ENCODE data around the gene USP11. TPM values are rescaled to one million over a fixed set of nuclear protein-coding genes. Genes with fewer than 3 reads are reported as not detected.

Gene USP11
- total RNA-seq, 4 donors from 2014 or later, result 23.8 to 47.8 (median 28.1) TPM

DNA sequence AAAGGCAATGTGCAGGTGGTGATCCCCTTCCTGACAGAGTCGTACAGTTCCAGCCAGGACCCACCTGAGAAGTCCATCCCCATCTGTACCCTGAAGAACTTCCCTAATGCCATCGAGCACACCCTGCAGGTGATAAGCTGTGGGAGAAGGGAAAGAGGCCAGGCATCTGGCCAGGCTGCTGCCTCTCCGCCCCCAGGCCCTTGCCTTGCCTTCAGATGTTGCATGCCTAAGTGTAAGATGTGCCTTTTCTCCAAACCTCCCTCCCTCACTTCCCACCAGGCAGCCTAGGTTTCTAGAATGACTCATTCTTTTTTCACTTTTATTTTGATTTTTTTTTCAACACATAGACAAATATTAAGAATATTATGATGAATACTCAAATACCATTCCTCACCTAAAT, 26.5 kb upstream of the USP11 start:
- TF ChIP-seq, protein P1, sequence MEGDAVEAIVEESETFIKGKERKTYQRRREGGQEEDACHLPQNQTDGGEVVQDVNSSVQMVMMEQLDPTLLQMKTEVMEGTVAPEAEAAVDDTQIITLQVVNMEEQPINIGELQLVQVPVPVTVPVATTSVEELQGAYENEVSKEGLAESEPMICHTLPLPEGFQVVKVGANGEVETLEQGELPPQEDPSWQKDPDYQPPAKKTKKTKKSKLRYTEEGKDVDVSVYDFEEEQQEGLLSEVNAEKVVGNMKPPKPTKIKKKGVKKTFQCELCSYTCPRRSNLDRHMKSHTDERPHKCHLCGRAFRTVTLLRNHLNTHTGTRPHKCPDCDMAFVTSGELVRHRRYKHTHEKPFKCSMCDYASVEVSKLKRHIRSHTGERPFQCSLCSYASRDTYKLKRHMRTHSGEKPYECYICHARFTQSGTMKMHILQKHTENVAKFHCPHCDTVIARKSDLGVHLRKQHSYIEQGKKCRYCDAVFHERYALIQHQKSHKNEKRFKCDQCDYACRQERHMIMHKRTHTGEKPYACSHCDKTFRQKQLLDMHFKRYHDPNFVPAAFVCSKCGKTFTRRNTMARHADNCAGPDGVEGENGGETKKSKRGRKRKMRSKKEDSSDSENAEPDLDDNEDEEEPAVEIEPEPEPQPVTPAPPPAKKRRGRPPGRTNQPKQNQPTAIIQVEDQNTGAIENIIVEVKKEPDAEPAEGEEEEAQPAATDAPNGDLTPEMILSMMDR (IDR thresholded peaks at IDR 0.05; ENCODE audit: low read depth), result no peak

DNA sequence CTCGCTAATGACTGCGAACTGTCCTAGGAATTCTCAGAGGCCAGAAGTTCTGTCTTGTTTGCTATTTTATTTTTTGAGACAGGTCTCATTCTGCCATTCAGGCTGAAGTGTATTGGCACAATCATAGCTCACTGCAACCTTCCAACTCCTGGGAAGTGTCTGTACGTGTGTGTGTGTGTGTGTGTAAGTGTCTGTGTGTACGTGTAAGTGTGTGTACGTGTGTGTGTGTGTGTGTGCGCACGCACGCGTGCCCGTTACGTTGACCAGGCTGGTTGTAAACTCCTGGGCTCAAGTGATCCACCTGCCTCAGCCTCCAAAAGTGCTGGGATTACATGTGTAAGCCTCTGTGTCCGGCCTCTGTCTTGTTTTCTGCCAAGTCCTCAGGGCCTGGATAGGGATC, 24.7 kb upstream of the USP11 start:
- TF ChIP-seq, protein P1 (IDR thresholded peaks at IDR 0.05; ENCODE audit: low read depth), result no peak

DNA sequence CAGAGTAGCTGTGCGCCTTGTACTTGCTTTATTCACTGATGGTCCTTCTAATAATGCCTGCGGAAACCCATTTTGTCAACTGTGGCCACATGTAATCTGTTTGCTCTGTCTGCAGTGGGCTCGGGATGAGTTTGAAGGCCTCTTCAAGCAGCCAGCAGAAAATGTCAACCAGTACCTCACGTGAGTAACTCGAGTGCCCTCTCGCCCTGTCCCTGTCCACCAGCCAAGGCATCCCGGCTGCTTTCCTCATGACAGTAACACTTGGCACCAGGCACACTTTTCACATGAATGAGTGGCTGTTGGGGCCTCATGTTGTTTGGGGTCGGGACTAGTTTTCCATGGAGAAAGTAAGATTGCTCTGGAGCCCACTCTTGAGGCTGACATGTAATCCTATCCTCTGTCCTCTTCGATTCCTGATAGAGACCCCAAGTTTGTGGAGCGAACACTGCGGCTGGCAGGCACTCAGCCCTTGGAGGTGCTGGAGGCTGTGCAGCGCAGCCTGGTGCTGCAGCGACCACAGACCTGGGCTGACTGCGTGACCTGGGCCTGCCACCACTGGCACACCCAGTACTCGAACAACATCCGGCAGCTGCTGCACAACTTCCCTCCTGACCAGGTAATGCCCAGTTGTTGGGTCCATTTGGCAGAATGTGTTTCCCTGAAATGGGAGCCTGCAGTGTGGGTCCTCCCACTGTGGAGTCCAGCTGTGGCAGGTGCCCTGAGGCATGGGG, 23.1 kb upstream of the USP11 start:
- TF ChIP-seq, protein P1 (IDR thresholded peaks at IDR 0.05; ENCODE audit: low read depth), result no peak

DNA sequence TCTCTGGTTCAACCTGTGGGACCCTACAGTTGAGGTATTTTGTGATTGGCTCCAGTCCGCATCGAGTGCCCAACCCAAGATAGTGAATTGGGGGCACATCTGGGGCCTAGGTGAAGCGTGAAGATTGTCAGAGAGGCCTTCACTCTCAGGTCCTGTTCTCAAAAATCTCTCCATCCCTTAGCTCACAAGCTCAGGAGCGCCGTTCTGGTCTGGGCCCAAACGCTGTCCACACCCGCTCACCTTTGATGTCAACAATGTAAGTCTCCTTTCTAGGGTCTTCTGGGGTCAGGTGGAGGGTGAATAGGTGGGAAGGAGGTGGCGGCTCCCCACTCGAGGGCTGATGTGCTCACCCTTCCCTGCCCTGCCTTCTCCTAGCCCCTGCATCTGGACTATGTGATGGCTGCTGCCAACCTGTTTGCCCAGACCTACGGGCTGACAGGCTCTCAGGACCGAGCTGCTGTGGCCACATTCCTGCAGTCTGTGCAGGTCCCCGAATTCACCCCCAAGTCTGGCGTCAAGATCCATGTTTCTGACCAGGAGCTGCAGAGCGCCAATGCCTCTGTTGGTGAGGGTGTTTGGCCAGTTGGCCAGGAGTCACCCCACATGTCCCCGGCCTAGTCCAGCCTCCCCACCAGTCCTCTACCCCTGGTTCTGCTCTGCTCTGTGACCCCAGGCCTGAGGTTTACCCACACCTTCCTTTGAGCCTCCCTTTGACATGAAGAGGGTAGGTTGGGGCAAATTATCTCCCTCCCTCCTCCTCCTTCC, 22.0 kb upstream of the USP11 start:
- TF ChIP-seq, protein P1 (IDR thresholded peaks at IDR 0.05; ENCODE audit: low read depth), result no peak

DNA sequence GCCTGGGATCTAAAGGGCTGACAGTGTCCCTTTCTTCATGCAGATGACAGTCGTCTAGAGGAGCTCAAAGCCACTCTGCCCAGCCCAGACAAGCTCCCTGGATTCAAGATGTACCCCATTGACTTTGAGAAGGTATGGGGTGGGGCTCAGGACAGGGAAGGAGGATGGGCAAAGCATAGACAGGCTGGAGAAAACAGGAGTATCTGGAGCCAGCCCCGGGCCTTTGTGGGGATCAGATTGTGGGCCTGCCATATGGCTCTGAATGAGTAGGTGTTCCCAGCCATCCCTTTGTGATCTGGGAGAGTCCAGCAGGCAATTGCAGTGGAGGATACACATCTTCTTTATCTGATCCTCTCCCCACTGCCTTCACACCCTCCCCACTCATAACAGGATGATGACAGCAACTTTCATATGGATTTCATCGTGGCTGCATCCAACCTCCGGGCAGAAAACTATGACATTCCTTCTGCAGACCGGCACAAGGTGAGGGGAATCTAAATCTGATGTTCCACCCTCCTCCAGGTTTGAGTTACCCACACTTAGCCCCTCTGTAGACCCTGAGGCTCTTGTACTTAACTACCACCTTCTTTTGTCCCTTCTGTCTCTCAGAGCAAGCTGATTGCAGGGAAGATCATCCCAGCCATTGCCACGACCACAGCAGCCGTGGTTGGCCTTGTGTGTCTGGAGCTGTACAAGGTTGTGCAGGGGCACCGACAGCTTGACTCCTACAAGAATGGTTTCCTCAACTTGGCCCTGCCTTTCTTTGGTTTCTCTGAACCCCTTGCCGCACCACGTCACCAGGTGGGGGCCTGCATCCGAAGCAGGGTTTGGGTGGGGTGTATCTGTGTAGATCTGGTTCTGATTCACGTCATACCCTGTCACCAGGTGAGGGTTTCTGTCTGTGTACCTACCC, 20.2 kb upstream of the USP11 start:
- TF ChIP-seq, protein P1 (IDR thresholded peaks at IDR 0.05; ENCODE audit: low read depth), result no peak

DNA sequence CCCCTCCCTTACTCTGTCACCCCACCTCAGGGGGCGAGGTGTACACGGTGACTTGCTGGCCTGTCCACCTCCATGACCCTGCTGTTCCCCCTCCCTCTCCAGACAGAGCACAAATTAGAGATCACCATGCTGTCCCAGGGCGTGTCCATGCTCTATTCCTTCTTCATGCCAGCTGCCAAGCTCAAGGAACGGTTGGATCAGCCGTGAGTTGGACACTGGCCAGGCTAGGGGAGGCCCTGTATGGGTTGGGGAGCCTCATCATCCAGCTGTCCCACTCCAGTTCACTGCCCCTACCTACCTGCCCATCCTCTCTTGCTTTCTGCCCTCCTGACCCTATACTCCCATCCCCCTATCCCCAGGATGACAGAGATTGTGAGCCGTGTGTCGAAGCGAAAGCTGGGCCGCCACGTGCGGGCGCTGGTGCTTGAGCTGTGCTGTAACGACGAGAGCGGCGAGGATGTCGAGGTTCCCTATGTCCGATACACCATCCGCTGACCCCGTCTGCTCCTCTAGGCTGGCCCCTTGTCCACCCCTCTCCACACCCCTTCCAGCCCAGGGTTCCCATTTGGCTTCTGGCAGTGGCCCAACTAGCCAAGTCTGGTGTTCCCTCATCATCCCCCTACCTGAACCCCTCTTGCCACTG, 18.3 kb upstream of the USP11 start:
- TF ChIP-seq, protein P1 (IDR thresholded peaks at IDR 0.05; ENCODE audit: low read depth), result no peak
